Activated CD4-positive, alpha-beta T cell treated with anti-CD3 and anti-CD28 coated beads, Interleukin-2, amount 50 U/mL, for 4 hours (primary cell): ENCODE measurements around the gene DIDO1.
A peak's percentile ranks its signal among the peaks of the same experiment; 100 is the strongest.

ENCODE experiments used
- DNase-seq, 2 experiments: peaks; one replicate each; pipeline ENCODE4 v3.0.0-alpha.2; 2020

DIDO1 gene

DNA sequence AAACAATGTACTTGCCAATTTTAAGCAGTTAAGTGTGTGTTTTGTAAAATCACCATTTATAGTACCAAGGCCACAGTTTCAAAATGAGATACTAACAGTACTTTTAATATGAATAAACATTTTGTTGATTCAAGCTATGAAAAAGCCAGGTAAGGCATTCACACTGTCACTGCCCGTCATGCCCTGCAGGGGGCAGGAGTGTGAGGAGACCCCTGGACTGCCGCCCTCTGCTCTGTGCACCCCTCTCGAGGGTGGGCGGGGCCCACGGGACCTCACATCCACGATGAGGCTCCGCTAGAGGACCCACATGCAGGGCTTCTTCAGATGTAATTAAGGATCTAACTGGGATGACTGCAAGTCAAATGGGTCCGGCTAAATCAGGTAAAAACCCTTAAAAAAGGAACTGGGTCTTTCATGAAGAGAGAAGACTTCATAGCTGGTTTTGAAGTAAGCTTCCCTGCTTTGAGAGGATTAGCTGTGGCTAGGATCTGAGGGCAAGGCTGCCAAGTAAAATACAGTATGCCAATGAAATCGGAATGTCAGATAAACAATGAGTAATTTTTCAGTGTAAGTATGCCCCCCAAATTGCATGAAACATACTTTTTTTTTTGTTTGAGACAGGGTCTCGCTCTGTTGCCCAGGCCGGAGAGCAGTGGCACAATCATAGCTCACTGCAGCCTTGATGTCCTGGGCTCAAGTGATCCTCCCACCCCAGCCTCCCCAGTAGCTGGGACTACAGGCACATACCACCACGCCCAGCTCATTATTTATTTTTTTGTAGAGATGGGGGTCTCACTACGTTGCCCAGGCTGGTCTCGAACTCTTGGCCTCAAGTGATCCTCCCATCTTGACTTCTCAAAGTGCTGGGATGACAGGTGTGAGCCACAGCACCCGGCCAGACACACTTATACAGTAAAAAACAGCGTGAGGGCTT lies 18.7 kb downstream of the DIDO1 start:
- DNase-seq = no peak

DNA sequence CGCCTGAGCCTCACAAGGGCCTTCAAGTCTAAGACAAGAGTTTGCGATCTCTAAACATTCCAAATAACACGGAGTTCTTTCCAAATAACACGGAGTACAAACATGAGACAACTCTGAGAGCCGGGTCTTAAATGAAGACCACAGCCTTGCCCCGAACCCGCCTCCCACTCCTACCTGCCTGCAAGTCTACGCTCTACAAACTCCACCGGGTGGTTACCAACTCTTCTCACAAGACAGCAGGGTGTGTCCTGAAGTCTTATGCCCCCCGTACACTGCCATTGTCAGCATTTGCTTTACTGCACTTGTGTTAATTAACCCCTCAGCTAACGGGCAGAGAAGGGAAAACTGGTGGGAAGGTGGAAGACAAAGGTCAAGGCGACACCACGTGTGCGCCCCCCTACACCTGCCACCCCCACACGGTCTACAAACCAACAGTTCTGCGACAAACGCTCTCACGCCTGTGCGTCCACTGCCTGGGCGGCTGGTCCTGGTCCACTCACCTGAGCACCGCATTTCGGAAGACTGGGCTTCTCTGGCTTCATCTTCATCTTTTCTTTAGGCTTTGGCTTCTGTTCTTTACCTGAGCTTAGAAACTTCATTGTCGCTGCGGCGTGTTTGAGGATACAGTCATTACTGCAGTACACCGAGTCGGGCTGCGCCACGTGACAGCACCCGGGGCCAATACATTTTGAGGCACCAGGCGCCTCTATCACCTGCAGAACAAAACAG lies 19.5 kb downstream of the DIDO1 start:
- DNase-seq = no peak

DNA sequence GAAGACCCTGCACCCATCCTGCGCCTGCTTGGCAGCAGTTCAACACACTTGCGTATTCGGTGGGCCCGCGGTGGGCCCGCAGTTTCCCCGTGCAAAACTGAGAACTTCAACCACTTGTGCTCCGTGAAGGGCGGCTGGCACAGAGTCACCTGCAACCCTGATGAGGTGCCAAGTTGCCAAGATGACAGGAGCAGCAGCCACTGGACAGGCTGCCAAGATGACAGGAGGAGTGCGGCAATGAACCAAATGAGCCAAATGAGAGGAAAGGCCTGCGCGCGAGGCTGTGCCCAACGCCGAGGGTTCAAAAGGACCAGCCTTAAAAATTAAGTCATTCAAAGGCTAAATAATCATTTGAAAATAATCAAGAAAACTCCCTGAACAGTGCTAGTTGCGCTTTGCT lies 20.1 kb downstream of the DIDO1 start:
- no peak for DNase-seq

DNA sequence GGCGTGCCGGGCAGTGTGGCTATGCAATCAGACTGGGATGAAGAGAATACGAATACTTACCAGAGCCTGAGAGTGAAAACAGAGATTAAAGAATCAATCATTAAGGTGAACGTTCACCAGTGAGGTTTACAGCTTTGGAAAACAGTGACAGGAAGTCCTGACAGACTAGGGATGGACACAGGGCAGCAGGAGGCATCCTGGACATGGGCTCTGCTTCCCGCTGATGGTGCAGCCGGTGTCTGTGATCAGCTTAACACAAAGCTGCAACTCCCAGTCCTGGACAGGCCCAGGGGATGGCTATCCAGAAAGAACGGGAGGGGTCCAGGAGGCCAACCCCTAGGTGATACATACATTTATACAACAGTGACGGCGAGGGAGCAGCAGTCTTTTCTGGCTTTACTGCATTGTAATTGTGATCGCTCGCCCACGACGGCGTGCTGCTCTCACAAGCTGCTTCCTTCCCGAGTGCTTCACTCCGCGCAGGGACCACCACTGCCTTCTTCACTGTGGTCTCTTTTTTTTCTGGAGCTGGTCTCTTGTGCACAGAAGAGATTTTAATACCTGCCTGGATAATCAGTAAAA lies 20.7 kb downstream of the DIDO1 start:
- DNase-seq = no peak

DNA sequence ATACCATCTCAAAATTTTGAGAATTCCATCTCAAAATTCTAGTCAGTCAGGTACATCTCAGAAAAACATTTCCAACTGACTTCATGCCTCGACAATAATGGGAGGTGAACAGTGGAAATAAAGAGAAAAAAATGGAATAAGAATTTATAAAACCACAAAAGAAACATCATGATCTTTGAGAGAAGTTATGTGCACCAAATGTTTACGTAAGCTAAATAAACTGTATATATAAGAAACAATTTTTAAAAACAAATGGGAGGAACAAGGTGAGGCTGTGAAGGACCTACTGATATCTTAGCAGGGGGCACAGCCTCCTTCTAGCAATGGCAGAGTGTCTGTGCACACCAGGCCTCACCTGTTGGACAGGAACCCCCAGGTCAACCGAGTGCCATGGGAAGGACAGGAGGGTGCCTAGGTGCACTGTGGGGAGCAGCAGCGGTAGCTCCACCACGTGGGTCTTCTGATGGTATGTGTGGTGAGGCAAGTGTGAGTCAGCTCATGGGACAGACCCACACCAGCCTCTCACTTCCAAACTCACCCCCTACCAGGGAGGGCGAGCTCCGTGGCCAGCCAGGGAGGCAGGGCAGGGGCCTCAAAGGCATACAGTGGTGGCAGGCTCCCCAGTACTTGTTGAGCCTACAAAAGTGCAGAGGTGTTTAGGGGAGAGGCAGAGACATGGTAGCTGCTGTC lies 23.2 kb downstream of the DIDO1 start:
- no peak for DNase-seq

DNA sequence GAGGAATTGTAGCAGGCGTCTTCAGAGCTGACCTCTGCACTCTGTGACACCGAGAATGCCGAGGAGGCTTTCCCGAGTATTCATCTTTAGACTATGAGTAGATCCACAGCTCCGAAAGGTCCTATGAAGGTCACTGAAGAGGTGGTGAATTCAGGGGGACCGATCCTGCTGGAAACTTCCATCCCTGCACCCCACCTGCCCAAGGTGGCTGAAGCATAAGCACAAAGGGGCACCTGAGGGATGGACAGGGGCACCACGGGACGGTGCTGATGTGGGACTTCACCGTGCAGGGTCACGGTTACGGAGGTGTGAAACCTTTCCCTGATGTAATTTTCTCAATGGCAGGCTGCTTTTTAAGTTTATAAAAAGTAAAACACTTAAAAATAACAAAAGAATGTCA lies 24.4 kb downstream of the DIDO1 start:
- no peak for DNase-seq

DNA sequence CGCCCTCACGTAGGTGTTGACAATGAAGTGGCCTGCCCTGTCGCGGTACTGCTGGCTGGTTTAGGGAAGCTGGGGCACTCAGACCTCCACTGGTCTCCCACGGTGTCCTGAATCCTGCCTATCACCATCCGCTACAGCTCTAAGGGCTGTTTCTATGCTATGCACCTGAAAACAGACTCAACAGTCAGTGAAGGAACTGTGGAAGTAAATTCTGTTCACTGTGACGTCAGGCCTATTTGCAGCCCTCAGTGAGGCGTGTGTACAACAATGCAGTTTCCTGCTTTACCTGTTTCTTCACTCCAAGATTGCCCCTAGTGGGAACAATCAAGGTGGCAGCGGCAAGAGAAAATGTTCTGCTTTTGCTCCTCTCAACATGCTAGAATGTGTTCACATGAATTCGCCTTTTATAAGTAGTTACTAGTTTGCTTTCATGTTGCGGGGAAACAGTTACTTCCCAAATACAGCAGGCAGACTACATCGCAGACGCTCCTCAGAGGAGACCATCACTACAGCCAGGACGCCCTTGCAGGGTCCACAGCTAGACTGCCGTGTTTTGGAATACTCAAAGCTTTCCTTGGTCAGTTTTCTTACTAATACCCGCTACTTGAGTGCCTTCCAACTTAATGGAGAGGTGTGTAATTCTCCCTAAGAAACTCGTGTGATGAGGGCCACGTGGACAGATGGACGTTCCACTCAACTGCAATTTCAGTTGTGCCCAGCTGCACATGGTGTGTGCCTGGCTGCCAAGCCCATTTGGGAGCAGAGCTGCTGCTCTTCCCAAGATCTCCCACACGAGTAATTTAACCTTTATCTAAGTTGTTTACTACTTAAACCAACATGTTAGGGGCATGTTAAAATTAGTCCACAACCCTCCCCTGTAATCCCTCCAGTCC lies 25.4 kb downstream of the DIDO1 start:
- DNase-seq = no peak

DNA sequence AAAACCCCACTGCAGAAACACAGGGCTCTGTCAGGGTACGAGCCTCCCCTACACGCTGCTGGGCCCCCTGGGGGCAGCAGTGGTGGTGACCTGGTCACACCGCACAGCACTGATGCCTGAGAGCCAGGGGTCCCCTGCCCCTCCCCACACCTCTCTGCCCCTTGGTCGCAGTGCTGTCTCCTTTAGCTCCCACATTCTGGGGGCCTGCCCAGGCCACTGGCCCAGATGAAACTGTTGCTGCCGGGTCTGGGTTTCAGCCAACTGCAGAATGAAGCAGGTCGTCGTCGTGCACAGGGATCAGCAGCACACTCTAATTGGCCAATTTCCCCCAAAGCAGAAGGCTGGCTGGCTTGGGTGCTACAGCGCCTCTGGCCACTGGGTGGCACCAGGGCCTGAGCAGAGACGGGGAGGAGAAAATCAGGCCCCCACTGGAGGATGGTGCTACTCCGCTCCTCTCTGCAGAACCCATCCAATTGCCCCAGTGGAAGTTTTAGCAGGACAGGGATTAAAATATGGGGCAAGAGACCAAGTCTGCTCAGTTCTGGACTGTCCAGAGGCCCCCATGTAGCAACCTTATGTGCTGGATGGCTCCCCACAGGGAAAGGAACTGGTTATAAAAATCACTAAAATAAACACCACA lies 26.1 kb downstream of the DIDO1 start:
- peak; percentile 67 to 69 for DNase-seq

DNA sequence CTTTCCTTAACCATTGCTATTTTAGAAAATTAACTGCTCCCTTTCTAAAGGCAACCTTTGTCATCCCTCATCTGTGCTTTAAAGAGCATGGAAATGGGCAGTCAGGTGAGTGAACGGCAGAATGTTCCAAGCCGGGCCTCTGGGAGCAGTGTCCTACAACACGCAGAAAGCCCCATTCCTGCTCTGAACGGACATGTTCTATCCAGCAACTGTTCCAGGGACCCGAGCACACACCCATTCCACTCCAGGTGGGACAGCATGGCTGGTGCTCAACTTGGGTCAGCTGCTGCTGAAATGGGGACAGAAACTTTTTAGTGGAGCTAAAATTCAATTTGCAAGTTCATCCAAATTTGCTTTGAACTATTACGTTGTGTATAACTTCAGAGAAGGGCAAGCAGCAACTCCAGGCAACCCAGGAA lies 26.7 kb downstream of the DIDO1 start:
- no peak for DNase-seq

DNA sequence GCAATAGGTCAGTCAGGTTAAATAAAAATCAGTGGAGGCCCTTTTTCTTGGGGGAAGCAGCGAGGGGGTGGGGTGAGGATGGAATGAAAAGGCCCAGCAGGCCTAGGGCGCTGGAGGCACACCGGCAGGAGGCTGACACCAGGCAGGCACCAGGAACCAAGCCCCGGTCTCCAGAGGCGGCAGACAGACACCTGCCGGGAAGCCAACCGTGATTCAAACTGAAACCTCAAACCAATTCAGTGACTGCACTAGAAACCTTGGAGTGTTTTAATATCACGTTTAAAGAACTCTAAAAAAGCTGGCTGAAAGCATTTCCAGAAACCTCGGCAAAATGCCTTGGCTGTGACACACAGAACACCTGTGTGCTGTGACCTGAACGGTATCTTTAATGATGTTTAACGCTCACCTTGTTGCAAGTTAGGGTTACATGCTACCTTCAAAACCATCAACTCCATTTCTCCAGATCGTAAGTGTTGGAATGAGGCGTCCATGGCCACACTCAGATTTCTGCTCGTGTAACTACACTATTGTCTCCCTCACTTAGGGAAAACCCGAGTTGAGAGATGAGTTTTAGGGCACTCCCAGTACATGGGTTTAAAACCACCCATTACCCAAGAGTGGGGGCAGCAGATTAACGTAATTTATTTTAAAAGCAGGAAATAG lies 27.2 kb downstream of the DIDO1 start:
- no peak for DNase-seq

DNA sequence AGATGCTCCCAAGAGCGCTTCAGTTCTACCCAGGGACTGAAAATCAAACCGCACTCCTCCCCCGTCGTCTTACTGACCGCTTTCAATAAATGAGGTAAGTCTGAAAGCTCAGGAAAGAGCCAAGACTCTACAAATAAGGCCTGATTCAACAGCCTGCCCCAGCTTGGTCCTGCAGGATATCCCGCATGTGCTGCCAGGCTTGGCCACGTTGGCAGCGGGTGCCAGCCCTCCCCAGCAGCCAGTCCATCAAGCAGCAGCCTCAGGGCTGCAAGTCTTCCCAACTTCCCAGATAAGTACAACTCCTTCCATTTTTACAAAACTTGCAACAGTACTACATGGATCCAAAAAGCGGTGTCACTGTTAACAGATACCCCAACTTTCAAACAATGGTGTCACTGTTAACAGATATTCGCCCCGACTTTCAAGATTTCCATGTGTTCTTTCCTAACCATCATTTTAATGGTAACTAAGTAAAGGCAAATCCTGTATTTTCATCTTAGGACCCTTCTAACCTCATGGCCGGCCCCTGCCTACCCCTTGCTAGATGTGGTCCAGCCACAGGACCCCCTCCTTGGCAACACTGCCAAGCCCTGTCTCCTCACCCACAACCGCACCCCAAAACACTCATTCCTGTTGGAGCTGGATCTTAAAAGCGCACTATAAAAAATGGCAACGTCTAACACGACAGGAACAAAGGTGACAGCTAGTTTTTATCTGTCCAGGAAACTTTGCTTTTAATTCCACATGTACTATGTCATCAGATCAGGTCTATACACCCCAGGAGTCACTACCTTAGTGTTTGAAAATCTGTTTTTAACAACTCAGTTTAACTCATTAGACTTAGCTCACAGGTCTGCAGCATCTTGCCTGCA lies 28.0 kb downstream of the DIDO1 start:
- no peak for DNase-seq

DNA sequence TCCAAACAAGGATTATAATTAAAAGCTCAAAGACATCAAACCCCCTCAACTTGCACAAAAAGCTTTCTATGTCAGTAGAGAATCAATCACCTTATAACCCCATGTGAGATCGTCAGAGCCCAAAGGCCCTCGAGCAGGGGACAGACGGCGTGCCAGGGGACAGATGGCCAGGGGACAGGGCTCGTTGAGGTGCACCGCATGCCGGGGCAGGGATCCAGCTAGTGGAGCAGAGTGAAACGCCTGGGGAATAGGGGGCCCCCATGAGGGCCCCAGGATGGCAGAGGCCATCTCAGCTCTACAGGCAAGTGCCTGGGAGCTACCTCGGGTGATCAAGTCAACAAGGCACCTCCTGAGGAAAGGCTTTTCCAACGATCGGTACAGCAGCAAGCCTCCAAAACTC lies 28.6 kb downstream of the DIDO1 start:
- no peak for DNase-seq

DNA sequence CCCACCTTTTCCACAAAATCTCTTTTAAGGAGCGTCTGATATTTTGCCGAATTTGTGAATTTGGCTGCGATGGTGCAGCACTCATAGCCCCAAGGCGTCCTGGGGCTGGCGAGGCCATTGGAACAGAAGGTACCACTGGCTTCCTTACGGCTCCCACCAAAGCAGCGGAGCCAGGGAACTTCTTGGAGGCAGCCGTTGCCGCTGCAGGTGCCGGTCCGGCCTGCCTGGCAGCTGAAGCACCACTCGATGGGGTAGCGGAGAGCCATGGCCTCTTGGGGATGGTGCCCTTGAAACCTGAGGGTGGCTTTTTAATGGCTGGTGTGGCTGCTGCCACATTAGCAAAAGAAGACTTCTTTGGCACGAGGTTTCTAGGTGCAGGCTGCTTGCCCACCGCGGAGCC lies 29.8 kb downstream of the DIDO1 start:
- DNase-seq = no peak

DNA sequence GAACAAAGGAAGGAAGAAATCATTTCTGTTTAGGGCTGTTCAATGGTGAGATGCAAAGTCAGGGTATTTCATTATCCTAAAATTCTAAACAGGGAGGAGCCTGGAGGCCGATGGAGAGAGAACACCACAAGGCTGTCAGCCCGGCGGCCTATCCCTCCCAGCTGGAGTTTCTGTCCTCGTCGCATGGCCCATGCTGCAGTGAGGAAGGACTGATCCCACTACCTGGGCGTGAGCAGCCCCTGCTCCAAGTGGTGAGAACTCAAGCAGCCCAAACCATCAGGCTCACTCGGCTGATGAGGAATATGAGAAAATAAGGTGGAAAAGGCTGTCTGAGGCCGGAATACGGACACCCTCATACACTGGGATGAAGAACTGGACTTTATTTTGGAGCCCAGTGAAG lies 30.8 kb downstream of the DIDO1 start:
- no peak for DNase-seq

DNA sequence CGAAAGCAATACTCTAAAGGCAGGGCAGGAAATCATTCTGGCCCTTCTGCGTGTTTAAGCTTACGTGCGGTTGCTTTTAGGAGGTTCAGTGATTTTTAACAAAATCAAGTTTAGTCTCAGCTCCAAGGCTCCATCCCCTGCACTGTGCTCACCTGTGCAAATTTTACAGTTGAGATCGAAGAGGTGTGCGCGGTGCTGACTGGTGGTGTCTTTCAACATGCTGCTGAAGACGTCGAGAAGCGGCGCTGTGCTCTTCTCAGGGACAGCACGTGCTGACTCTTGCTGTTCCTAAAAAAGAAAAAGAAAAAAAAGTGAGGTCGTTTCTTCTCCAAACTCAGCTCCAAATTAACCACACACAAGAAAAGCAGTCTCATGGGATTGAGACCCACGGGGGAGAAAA lies 32.0 kb downstream of the DIDO1 start:
- no peak for DNase-seq

DNA sequence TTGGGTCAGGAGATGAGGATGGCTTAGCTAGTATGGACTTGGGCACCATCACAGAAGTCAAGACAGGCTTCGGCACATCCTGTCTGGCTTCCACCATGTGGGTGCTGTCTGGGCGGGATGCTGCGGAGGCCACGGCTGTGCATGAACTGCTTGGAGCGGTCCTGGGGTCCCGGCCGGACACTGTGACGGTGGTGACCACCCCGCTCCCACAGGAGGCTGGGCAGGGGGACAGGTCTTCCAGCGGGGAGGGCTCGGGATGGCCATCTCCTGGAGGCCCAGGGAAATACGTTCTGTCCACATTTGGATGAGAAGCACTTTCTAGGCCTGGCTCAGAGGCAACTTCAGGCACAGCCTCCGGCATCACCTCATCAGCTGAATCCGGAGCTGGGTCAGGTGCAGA lies 32.6 kb downstream of the DIDO1 start:
- DNase-seq = no peak

DNA sequence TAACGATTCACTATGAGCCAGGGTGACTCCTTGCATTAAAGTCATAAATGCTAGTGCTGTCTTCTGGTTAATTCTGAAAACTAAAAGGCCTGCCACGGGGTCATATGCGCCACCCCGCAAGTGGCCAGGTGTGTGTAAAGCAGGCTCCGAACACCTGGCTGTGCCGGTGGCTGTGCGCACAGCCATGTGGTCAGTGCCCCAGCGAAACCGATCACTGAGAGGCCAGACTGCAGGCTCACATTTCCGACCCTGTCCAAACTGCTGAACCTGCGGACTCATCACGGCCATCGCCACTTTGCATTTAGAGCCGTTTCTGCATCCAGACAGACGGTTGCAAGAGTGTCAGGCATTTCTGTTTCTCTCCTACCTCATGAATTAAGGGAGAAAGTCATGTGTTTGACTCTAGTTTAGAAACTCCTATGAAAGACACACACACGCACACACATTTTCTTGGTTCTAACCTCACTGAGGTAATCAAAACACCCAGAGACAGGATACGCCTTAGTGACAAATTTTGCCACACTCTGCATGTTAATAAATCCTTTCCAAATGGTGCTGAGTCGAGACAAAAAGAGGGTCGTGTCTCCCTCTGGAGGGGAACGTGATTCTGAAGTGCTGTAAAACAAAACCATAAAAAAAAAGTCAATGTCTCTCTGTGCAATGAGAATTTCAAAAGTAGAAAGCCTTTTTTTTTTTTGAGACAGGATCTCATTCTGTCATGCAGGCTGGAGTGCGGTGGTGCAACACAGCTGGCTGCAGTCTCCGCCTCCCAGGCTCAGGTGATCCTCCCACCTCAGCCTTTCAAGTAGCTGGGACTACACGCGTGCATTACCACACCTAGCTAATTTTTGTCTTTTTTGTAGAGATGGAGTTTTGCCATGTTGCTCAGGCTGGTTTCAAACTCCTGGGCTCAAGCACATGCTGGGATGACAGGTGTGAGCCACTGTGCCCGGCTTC lies 33.7 kb downstream of the DIDO1 start:
- DNase-seq = no peak

DNA sequence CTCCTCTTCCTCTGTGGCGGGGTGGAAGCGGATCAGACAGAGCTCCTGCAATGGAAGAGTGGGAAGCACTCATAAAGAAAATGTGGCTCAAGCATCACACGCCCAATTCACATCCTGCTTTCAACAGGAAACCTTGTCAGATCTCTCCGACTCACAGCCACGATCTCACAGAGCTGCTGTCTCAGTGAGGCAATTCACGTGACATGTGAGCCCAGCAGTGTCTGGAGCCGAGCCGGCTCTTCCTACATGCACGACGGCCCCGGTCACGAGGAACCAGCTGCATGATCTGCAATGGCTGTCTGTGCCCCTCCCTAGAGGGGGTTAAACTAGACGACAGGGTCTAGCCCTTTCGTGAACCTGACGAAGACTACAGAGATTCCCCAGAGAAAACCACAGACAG lies 35.2 kb downstream of the DIDO1 start:
- DNase-seq = peak in 1 of 2 experiments; percentile 22

DNA sequence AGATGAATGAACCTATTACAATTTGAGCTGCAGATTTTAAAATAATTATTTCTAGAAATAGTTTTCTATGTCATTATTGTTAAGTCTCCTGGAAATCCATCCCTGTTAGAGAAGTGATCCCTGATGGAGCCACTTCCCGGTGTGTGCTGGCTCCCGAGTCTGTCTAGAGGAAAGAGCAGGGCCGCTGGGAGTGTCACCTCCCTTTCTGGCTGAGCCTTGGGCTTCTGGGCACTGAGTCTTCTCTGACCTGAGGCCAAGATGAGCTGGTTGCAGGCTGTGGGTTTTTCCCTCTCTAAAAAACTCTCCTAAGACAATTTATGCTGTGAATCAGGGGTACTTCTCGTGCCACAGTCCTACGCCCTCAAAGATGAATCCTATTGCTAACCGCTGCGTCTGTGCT lies 35.9 kb downstream of the DIDO1 start:
- no peak for DNase-seq
